Measurements from ENCODE around the gene HDAC4.
A peak's percentile ranks its signal among the peaks of the same experiment; 100 is the strongest.

Gene HDAC4

GRCh38 chr2:239397931-239398471 lies 2.8 kb downstream of the HDAC4 start:
- no peak for DNase-seq (ENCODE audit: low spot score)

DNA sequence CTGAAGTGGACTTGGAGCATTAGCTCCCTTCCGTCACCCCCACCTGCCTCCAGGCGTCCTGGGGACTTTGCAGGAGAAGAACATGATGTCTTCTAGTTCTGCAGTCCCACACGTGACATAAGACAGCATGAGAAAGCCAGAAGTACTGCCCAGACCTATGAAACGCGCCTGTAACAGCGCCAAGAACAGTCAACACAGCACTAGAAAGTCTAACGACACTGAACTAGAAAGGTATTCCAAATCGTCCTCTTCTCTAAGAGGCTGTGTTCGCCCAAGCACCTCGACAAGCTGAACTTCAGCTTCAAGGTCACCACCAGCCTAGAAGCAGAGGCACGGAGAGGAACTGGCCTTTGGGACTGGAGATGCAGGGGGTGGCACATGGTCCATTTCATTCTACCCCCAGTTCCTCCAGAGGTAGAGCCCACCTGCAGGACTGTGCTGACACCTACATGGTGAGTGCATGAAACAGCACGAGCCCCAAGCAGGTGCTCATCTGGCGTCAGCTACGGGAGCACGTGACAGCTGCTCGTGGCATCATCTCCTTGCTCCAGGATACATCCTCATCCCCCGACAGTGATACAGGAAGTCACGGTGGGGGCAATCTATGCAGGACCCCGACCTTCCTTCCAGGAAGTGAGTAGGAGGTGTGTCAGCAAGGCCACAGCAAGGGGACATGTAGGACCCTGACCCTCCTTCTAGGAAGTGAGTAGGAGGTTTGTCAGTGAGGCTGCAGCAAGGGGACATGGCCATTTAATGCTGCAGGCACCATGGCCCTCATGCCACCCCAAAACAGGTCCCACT lies 3.7 kb downstream of the HDAC4 start:
- peak; percentile 24 for DNase-seq (ENCODE audit: low spot score)

DNA sequence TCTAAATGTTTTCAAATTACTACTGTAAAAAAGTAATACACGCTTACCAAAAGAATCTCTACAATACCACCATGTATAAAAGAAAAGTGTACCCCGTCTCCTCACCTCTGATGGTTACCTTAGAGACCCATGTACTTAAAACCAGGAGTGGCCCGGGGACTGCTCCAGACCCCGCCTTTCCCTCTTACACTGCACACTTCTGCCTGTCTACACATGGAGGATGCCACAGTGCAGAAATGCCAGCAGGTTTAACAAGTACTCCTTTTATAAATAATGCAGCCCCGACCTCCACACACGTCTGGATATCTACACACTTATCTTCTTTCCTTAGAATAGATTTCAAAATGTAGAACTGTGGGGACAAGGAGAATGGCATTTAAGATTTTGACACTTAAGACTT lies 5.3 kb downstream of the HDAC4 start:
- no peak for DNase-seq (ENCODE audit: low spot score)

GRCh38 chr2:239394978-239395377 lies 5.8 kb downstream of the HDAC4 start:
- DNase-seq (ENCODE audit: low spot score), result no peak

DNA sequence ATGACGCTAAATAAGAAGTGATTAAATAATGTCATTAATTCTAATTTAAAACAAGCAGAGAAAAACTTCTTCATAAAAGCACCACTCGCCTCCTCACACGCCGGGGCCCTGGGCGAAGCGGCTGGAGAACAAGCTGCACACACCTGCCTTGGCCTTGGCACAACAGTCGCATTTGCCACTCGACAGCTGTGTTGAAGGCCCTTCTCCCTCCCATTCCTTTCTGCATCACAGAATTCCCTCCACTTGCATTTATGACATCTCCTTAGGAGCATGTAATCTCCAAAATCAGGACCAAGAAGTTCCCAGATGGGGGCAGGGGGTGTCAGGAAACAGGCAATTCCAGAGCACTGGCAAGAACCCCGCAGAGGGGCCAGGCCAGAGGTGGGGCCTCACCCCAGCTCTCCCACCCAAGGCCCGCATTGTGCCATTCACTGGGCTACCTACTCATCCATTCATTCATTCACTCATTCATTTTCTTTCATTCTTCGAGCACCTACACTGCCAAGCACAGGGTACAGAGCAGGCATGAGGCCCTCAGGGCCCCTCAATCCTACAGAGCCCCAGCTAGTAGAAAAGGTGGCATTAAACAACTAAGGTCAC lies 6.4 kb downstream of the HDAC4 start:
- no peak for DNase-seq (ENCODE audit: low spot score)

- DNase-seq (ENCODE audit: low spot score), result no peak
These were observed 6.9 kb downstream of the HDAC4 start for GRCh38 chr2:239393941-239394340.

GRCh38 chr2:239393388-239393940 lies 7.4 kb downstream of the HDAC4 start:
- no peak for DNase-seq (ENCODE audit: low spot score)

DNA sequence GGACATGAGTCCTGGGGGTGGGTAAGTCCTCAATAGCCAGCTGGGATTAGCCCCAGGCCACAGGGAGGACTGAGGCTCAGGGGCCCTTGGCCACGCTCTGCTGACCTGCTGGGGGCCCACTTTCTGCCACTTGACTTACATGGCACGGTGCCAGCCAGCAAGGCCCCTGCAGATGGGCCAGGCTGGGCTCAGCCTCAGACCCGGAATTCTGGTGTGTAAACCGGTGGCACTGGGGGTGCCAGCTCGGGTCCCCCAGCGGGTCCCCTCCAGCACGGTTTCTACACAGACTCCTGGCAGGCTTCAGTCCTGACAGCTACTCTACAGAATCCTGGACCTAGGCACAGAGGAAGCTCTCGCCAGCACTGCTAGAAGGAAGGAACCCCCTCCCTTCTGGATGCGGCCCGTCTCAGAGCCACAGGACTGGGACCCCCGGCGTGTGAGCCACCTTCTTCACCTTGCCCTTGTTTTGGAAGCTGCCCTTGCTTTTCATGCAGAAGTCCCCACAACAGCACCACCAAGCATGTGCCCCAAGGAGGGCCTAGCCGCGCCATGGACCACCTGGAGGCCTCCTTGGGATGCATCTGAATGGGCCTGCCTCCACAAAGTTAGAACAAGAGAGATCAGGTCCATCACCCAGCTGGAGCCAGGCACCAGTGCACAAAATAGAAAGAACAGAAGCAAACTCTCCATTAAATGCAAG lies 8.0 kb downstream of the HDAC4 start:
- DNase-seq (ENCODE audit: low spot score), result no peak

- no peak for DNase-seq (ENCODE audit: low spot score)
These were observed 8.8 kb downstream of the HDAC4 start for GRCh38 chr2:239392072-239392357.

DNA sequence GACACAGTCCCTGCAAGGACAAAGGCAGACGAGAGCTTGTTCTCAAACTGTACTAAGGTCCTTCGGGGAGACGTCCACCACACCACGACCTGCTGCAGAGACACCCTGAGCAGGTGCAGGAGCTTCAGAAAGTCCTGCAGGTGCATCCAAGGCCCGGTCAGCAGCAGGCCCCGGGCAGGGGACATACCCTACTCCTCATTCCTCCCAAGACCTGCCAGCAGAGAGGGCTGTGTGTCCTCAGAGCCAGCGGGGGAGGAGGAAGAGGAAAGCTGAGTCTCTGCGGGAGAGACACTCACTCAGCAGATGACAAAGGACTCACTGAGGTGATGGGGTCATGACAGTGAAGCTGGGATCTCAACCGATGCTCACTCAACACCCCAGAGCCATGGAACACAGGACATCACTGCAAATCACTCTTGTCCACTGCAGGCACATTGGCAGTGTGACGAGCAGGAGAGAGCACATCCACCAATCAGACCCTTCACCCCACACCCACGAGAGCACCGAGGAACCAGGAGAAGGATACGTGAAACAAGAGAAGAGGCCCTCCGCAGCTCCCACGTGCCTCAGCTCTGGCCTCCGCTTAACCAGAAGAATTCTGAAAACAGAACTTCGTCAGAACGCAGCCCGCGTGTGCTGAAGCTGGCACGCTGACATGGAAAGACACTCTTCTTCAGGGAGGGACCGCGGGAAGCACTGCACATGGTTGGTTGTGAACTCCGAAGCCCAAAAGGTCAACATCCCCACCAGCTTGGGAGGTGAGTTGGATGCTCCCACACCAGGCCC lies 9.3 kb downstream of the HDAC4 start:
- no peak for DNase-seq (ENCODE audit: low spot score)

- no peak for DNase-seq (ENCODE audit: low spot score)
These were observed 10.1 kb downstream of the HDAC4 start for GRCh38 chr2:239390546-239391285.

DNA sequence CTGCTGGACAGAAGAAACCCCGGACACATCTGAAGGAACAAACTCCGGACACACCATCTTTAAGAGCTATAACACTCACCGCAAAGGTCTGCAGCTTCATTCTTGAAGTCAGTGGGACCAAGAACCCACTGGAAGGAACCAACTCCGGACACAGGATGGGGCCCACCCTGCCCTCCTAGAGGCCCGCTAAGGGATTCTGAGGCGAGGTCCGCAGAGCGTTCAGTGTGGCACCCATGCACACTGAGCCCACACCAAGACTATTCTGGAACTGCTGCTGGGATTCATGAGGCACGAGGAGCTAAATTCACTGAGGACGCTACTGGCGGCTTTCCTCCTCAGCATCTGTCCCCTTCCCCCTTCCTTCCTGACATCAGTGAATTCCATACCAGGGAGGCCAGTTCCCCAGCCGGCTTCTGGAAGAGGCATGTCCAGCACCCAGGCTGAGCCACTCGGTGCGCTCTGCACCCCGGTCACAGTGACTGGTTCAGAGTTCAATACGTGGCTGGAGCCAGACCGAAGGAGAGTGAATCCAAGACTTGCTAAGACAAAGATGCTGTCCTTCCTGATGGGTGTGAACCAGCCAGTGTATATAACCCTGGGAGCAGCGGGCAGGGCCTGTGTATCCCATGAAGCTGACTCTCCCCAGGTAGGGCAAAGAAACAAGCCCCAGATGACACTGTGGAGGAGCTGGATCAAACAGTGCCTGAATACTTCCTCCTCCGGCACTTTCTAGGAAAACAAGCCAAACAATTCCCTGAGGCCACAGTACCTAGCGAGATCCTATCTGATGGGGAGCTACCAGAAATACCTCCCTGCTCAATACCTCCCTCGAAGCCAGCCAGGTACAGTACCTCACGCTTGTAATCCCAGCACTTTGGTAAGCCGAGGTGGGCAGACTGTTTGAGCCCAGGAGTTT lies 11.1 kb downstream of the HDAC4 start:
- DNase-seq (ENCODE audit: low spot score), result no peak

- no peak for DNase-seq (ENCODE audit: low spot score)
These were observed 12.3 kb downstream of the HDAC4 start for GRCh38 chr2:239388236-239389151.

- DNase-seq (ENCODE audit: low spot score), result no peak
These were observed 13.0 kb downstream of the HDAC4 start for GRCh38 chr2:239387811-239388210.

DNA sequence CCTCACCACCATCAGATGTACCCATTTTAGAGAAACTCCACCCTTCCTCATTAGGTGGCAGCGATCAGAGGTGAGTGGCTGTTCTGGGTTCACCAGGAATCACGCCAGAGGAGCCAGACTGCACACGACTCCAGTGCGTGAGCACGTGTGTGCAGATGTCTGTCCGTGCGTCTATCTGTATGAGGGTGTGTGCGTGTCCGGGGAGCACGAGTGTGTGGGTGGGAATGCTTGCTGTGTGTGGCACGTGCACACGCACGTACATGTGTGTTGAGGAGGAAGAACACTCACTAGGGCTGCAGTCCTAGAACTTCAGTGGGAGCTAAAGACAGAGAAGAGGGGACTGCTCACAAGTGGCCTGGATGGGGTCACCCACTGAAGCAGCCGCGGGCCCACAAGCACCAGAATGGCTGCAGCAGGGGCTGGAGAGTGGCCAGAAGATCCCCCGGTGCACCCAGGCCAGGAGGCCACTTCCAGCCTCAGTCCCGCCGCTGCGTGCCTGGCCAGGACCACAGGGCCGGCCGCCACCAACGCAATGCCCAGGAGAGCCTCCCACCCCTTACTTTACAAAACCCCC lies 13.9 kb downstream of the HDAC4 start:
- DNase-seq (ENCODE audit: low spot score), result no peak

DNA sequence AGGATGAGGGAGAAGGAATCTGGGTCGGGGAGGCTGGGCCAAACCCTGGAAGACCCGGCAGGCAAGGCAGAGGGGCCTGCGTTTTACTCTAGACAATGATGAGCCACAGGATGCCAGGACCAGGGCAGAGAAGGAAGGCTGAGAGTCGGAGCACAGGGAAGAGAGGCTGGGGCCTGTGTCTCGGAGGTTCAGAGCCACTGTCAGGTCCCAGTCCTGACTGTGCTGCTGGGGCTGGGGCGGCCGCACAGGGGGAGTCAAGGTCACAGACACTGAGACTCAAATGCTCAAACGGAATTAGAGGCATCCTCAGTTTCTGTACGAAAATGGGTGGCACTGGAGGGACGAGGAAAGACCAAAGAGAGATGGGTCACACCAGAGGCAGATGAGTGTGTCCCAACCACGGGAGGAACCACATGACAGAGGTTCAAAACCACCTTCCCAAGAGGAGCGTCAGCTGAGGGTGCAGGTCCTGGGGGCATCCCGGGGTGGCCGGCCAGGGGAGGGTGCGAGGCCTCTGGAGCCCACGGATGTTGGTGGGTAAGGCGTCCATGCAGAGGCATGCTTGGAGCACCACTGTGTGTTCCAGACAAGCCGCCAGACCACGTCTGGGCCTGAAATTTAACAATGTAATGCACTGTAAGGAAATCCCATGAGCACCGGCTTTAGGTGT lies 14.7 kb downstream of the HDAC4 start:
- DNase-seq (ENCODE audit: low spot score), result no peak

DNA sequence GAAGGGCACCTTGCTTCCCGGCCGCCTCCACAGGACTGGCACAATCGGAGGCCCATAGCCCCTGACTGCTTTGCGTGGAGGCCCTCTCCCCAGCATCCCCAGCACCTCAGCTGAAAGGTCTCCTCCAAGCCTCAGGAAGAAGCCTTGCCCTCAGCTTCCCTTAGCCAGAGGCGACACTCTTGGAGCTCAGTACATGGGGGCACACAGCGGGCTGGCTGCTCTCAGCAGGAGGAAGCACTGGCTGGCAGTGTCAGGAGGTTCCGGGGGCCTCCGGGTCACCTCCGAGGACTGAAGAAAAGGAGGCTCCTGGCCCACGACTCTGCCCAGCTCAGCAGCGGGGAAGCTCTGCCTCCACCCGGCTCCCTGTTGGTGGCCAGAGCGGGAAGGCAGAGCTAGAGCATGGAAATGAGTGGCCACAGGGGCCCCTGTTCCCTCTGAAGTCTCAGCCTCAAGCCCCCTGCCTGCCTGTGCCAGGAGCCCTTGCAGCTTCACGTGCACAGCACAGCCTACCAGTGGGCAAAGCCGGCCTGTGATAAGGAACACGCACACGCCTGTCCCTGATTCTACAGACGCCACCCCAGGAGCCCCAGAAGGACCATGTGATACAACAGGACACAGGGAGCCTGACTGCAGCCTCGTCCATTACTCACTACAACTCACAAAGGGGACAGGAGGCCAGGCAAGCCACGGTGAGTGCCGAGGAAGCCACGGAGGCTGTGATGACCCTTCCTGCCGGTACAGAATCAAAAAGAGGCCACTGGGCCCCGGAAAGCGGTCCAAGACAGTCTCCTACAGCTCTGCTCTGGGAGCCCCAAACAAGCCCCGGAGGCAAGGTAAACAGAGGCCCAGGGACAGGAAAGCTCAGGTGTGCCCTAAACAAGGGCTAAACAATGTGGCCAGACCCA lies 15.5 kb downstream of the HDAC4 start:
- DNase-seq (ENCODE audit: low spot score), result no peak

Data from CD4-positive, alpha-beta T cell treated with Interleukin-15 for 4 hours (primary cell).